Transverse colon (tissue), 4 donors: ENCODE measurements around the gene RNF5.

Experiments
- POLR2AphosphoS5 ChIP-seq, 3 donors: sonication (generic); formaldehyde crosslinking; IDR thresholded peaks; one replicate each; pipeline ENCODE4 v1.6.1; 2016; ENCODE audit warnings: antibody characterized with exemption in 3 of 3
- TF ChIP-seq, protein P1 (sequence below), 5 experiments: fragments of 200-600 bp in 3 of 5; fragments of 450-650 bp in 2 of 5; sonication (generic) in 3 of 5; IDR thresholded peaks; 1 replicate in 2 of 5; 2 replicates in 3 of 5; pipeline ENCODE4 v1.5.1; 2016 to 2017; ENCODE audit warnings: antibody characterized with exemption in 5 of 5, inconsistent platforms in 3 of 5, mild to moderate bottlenecking in 2 of 5, moderate library complexity in 1 of 5

DNA sequence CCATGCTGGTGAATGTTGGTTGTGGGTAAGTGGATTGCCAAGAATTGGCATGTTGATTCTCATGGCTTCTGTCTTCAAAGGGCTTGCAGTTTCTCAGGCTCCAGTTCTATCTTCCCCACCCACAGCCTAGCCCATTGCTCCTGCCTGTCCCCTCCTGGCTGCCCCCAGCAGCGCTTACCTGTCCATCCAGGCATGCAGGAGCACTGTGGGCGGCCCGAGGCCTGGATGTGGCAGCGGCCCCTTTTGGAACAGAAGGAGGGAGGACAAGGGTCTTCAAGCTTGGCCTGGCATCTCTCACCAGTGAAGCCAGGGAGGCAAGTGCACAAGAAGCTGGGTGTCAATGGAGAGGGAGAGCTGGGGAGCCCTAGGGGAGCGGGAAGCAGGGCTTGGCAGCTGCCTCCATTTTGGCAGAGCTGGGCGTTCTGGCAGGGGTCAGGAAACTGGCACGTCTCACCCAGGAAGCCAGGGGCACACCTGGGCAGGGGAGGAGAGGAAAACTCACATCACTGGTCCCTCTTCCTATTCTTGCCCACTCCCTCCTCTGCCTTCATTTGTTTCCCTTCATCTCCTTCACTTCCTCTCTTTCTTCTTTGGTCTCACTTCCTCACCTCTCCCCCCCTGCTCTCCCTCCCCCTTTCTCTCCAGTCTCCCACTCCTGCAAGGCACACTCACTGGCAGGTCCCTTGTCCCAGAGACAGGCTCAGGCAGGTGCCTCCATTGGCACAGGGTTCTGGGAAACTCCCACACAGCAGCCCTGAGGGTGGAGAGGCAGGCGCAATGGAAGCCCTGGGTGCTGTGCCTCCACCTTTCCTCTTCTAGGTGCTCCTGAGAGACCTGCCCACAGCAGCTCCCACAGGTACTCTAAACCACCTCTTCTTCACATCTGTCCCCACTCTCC, 44.4 kb downstream of the RNF5 start:
- TF ChIP-seq, protein P1, sequence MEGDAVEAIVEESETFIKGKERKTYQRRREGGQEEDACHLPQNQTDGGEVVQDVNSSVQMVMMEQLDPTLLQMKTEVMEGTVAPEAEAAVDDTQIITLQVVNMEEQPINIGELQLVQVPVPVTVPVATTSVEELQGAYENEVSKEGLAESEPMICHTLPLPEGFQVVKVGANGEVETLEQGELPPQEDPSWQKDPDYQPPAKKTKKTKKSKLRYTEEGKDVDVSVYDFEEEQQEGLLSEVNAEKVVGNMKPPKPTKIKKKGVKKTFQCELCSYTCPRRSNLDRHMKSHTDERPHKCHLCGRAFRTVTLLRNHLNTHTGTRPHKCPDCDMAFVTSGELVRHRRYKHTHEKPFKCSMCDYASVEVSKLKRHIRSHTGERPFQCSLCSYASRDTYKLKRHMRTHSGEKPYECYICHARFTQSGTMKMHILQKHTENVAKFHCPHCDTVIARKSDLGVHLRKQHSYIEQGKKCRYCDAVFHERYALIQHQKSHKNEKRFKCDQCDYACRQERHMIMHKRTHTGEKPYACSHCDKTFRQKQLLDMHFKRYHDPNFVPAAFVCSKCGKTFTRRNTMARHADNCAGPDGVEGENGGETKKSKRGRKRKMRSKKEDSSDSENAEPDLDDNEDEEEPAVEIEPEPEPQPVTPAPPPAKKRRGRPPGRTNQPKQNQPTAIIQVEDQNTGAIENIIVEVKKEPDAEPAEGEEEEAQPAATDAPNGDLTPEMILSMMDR (IDR thresholded peaks at IDR 0.05) = no peak
- no peak for TF ChIP-seq POLR2AphosphoS5 (IDR thresholded peaks at IDR 0.05)
